ENCODE results near the gene CAPN12. TPM values are rescaled to one million over a fixed set of nuclear protein-coding genes. Genes with fewer than 3 reads are reported as not detected.

CAPN12 gene, protein sequence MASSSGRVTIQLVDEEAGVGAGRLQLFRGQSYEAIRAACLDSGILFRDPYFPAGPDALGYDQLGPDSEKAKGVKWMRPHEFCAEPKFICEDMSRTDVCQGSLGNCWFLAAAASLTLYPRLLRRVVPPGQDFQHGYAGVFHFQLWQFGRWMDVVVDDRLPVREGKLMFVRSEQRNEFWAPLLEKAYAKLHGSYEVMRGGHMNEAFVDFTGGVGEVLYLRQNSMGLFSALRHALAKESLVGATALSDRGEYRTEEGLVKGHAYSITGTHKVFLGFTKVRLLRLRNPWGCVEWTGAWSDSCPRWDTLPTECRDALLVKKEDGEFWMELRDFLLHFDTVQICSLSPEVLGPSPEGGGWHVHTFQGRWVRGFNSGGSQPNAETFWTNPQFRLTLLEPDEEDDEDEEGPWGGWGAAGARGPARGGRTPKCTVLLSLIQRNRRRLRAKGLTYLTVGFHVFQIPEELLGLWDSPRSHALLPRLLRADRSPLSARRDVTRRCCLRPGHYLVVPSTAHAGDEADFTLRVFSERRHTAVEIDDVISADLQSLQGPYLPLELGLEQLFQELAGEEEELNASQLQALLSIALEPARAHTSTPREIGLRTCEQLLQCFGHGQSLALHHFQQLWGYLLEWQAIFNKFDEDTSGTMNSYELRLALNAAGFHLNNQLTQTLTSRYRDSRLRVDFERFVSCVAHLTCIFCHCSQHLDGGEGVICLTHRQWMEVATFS
- total RNA-seq: 1 to 10 TPM; 2.0 to 7.1 TPM
- polyA plus RNA-seq: 10 to 100 TPM in 1 of 2 donors, 1 to 10 TPM in 1; 4.9 to 17.8 TPM
- long read RNA-seq, donor 1: 0 reads
- long read RNA-seq, donor 2, partial matches to known transcripts: 0 of 1 reads
- long read RNA-seq, donor 2, other reads (novel, unspliced or antisense): 0 of 1 reads
- long read RNA-seq, donor 3: 0 reads
- long read RNA-seq, donor 4, partial matches to known transcripts: 0 of 1 reads
- long read RNA-seq, donor 4, other reads (novel, unspliced or antisense): 0 of 1 reads
- long read RNA-seq, donor 5: 0 reads

- no peaks in the 10 kb centered on the region for H3K36me3 ChIP-seq (ENCODE audit: control insufficient read depth in 4 of 4, insufficient read depth in 4 of 4, low read length in 4 of 4)
- H3K4me3 ChIP-seq: no peak within 1 kb of the TSS
- no peak within 1 kb of the TSS for H3K9ac ChIP-seq (ENCODE audit: insufficient read depth in 1 of 2, low read length in 2 of 2)
- H3K9me3 ChIP-seq (ENCODE audit: control insufficient read depth in 4 of 4, insufficient read depth in 3 of 4, low read length in 3 of 4): no peaks in the 10 kb centered on the region
- no peaks in the 10 kb centered on the region for H3K4me1 ChIP-seq (ENCODE audit: control insufficient read depth in 5 of 5, insufficient read depth in 5 of 5, low read length in 5 of 5)
- ATAC-seq (ENCODE audit: insufficient read depth, low FRiP score) (no peak), DNase-seq (no peak)
- WGBS, 2 donors: 89 to 92% methylated on average over 10 of the region's 10 CpGs
- no peaks in the 10 kb centered on the region for H3K27me3 ChIP-seq (ENCODE audit: control insufficient read depth in 3 of 3, insufficient read depth in 3 of 3, low read length in 2 of 3)
- no peak for TF ChIP-seq CTCF (IDR thresholded peaks at IDR 0.05; ENCODE audit: control extremely low read depth, extremely low read depth)
- H3K27ac ChIP-seq (ENCODE audit: low read depth in 1 of 2, low read length in 1 of 2): no peak within 1 kb of the TSS
These were observed at the start of gene CAPN12 for GRCh38 chr19:38744298-38744681. TSS of gene CAPN12 (minus strand) at chr19:38744474. CDS start at chr19:38744165, 309 bp downstream.

DNA sequence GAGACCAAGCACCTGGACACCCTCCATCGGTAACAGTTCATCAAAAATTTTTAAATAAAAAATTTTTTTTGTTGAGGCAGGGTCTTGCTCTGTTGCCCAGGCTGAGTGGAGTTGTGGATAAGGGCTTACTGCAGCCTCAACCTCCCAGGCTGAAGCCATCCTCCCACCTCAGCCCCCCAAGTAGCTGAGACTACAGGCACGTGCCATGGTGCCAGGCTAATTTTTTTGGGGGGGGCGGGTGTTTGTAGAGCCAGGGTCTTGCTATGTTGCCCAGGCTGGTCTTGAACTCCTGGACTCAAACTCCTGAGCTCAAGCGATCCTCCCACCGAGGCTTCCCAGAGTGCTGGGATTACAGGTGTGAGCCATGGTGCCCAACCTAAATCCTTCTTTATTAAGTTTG lies 49.4 kb upstream of the CAPN12 start:
- TF ChIP-seq CTCF (IDR thresholded peaks at IDR 0.05; ENCODE audit: control extremely low read depth, extremely low read depth): no peak
- 95 to 96% methylated on average over 5 of the region's 5 CpGs for WGBS, 2 donors
- H3K36me3 ChIP-seq (ENCODE audit: control insufficient read depth in 4 of 4, insufficient read depth in 4 of 4, low read length in 4 of 4): no peaks in the 10 kb centered on the region
- ATAC-seq (ENCODE audit: insufficient read depth, low FRiP score) (no peak), DNase-seq (no peak)
- no peak overlapping the region for H3K4me3 ChIP-seq
- H3K9ac ChIP-seq (ENCODE audit: insufficient read depth in 1 of 2, low read length in 2 of 2): no peak overlapping the region
- no peaks in the 10 kb centered on the region for H3K9me3 ChIP-seq (ENCODE audit: control insufficient read depth in 4 of 4, insufficient read depth in 3 of 4, low read length in 3 of 4)
- no peaks in the 10 kb centered on the region for H3K27me3 ChIP-seq (ENCODE audit: control insufficient read depth in 3 of 3, insufficient read depth in 3 of 3, low read length in 2 of 3)
- H3K27ac ChIP-seq (ENCODE audit: low read depth in 1 of 2, low read length in 1 of 2): no peak overlapping the region
- peaks cover 0 to 4% (median 0%) of the 10 kb centered on the region in 5 donors for H3K4me1 ChIP-seq (ENCODE audit: control insufficient read depth in 5 of 5, insufficient read depth in 5 of 5, low read length in 5 of 5)

DNA sequence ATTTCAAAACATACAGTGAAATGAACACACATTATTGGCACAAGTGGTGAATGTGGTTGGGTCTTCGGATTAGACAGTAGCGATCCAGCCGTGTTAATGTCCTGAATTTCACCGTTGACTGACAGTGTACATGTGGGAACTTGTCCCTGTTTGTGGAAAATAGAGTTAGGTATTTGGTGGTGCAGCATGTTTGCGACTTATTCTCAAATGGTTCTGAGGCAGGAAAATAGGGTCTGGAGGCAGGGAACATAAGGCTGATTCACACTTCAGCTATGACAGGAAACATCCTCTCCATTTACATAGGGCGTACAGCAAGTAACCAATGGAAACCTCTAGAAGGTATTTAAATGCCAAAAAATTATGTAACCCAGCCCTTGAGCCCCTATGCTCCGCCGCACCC lies 48.9 kb upstream of the CAPN12 start:
- Histone ChIP-seq H3K27ac (ENCODE audit: low read depth in 1 of 2, low read length in 1 of 2) (no peak overlapping the region), H3K4me1 (ENCODE audit: control insufficient read depth in 5 of 5, insufficient read depth in 5 of 5, low read length in 5 of 5) (peaks cover 0 to 4% (median 0%) of the 10 kb centered on the region in 5 donors), H3K27me3 (ENCODE audit: control insufficient read depth in 3 of 3, insufficient read depth in 3 of 3, low read length in 2 of 3) (no peaks in the 10 kb centered on the region), H3K9me3 (ENCODE audit: control insufficient read depth in 4 of 4, insufficient read depth in 3 of 4, low read length in 3 of 4) (no peaks in the 10 kb centered on the region), H3K4me3 (no peak overlapping the region), H3K9ac (ENCODE audit: insufficient read depth in 1 of 2, low read length in 2 of 2) (no peak overlapping the region), H3K36me3 (ENCODE audit: control insufficient read depth in 4 of 4, insufficient read depth in 4 of 4, low read length in 4 of 4) (no peaks in the 10 kb centered on the region)
- no peak for TF ChIP-seq CTCF (IDR thresholded peaks at IDR 0.05; ENCODE audit: control extremely low read depth, extremely low read depth)
- no peak for ATAC-seq (ENCODE audit: insufficient read depth, low FRiP score)
- no peak for DNase-seq
- 71 to 82% methylated on average over 8 of the region's 8 CpGs for WGBS, 2 donors

Data from lung (tissue), 16 donors.